Cardiac fibroblast (primary cell): ENCODE results near the gene ARRDC5.
"Not testable (repeated sequence)": the region's sequence is repeated elsewhere in the genome, so short reads cannot be mapped to it uniquely, and the experiment has no call there.

Experiments
- DNase-seq, 2 donors: peaks; one replicate each; pipeline versions ENCODE4 v3.0.0 to v3.0.0-alpha.2; 2010; ENCODE audit warnings: low read depth in 2 of 2
- H3K4me3 ChIP-seq, 2 donors: replicated peaks in 1 of 2; 1 replicate in 1 of 2; 2 replicates in 1 of 2; pipeline ENCODE4 v1.5.1; 2011; ENCODE audit warnings: low read depth in 2 of 2, low read length in 2 of 2, mild to moderate bottlenecking in 2 of 2, moderate library complexity in 1 of 2
- TF ChIP-seq, protein P1 (sequence below): IDR thresholded peaks from one replicate; pipeline ENCODE4 v1.5.1; 2011; ENCODE audit warnings: low read depth, mild to moderate bottlenecking, low read length, inconsistent platforms

The ARRDC5 gene

GRCh38 chr19:4904481-4904880 is 1.8 kb upstream of the ARRDC5 start:
- no peak overlapping the region for H3K4me3 ChIP-seq
- no peak for DNase-seq
- TF ChIP-seq, protein P1, sequence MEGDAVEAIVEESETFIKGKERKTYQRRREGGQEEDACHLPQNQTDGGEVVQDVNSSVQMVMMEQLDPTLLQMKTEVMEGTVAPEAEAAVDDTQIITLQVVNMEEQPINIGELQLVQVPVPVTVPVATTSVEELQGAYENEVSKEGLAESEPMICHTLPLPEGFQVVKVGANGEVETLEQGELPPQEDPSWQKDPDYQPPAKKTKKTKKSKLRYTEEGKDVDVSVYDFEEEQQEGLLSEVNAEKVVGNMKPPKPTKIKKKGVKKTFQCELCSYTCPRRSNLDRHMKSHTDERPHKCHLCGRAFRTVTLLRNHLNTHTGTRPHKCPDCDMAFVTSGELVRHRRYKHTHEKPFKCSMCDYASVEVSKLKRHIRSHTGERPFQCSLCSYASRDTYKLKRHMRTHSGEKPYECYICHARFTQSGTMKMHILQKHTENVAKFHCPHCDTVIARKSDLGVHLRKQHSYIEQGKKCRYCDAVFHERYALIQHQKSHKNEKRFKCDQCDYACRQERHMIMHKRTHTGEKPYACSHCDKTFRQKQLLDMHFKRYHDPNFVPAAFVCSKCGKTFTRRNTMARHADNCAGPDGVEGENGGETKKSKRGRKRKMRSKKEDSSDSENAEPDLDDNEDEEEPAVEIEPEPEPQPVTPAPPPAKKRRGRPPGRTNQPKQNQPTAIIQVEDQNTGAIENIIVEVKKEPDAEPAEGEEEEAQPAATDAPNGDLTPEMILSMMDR: no peak

DNA sequence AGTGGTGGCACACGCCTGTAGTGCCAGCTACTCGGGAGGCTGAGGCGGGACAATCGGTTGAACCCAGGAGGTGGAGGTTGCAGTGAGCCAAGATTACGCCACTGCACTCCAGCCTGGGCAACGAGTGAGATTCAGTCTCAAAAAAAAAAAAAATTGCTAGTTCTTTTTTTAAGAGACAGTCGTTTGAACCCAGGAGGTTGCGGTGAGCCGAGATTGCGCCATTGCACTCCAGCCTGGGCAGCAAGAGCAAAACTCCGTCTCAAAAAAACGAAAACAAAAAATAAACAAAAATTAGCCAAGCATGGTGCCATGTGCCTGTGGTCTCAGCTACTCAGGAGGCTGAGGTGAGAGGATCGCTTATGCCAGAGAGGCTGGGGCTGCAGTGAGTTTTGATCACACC is 1.8 kb downstream of the ARRDC5 start:
- not testable (repeated sequence) for H3K4me3 ChIP-seq, DNase-seq

DNA sequence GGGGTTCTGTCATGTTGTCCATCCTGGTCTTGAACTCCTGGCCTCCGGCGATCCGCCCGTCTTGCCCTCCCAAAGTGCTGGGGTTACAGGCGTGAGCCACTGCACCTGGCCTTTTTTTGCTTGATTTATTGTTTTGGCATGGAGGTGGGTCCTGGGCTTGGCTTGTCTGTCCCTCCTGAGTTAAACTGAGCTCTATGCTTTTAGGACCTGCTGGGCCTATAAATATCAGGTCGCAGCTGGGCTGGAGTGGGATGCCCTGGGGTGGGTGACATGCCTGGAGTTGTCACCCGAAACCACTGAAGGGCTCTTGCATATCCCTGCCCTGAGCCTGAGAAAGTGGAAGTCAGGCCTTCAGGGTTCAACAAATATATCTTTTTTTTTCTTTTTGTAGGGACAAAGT is 5.5 kb downstream of the ARRDC5 start:
- TF ChIP-seq, protein P1: no peak
- H3K4me3 ChIP-seq: no peak overlapping the region
- DNase-seq: no peak

DNA sequence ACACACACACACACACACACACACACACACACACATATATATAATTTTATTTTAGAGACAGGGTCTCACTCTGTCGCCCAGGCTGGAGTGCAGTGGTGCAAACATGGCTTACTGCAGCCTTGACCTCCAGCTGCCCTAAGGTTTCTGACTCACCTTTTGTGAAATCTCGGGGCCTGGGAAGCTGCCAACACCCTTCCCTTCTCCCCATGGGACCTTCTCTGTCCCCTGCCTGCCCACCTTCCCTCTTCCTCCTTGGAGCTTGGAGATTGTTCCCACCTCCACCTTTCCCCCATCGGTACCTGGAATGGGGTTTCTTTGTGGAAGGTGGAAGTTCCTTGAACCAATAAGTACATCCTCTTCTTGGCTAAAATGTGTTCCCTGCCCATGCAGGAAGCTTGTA is 6.3 kb downstream of the ARRDC5 start:
- TF ChIP-seq, protein P1: no peak
- no peak overlapping the region for H3K4me3 ChIP-seq
- peak; percentile 27 to 71 for DNase-seq

DNA sequence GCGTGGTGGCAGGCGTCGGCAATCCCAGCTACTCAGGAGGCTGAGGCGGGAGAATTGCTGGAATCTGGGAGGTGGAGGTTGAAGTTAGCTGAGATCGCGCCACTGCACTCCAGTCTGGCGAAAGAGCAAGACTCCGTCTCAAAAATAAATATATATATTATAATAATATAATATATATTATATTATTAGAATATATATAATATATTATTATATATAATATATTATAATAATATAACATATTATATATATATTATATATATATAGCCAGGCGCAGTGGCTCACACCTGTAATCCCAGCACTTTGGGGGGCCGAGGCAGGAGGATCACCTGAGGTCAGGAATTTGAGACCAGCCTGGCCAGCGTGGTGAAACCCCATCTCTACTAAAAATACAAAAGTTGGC is 9.7 kb downstream of the ARRDC5 start:
- H3K4me3 ChIP-seq, DNase-seq: not testable (repeated sequence)

GRCh38 chr19:4891066-4891465 is 11.6 kb downstream of the ARRDC5 start:
- TF ChIP-seq, protein P1: no peak
- no peak overlapping the region for H3K4me3 ChIP-seq
- no peak for DNase-seq

DNA sequence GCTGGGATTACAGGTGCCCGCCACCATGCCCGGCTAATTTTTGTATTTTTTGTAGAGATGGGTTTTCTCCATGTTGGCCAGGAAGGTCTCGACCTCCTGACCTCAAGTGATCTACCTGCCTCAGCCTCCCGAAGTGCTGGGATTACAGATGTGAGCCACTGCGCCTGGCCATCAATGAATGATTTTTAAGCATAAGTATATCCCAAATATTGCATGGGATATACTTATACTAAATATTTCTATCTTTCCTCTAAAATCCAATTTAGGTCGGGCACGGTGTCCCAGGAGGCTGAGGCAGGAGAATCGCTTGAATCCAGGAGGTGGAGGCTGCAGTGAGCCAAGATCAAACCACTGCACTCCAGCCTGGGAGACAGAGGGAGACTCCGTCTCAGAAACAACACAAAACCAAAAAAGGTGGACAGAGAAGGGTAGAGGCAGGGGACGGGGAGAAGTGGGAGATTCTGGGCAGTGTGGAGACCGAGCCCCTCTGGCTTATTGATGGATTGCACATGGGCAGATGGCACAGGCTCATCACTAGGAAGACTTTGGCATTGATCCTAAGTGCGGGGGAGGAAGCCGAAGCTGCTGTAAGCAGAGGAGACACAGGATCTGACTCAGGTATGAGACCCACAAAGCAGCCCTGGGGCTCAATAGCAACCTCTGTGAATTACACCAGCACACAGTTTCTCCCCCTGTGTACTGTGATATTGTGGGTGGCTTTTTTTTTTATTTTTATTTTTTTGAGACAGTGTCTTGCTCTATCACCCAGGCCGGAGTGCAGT is 13.5 kb downstream of the ARRDC5 start:
- DNase-seq: peak; percentile 31 to 76
- TF ChIP-seq, protein P1: no peak

GRCh38 chr19:4887803-4888202 is 14.9 kb downstream of the ARRDC5 start:
- DNase-seq, H3K4me3 ChIP-seq: not testable (repeated sequence)

More for the DNA sequence above, 13.5 kb downstream of the ARRDC5 start:
- no peak overlapping the region for H3K4me3 ChIP-seq

GRCh38 chr19:4884993-4885392 is 17.7 kb downstream of the ARRDC5 start:
- not testable (repeated sequence) for H3K4me3 ChIP-seq, DNase-seq

DNA sequence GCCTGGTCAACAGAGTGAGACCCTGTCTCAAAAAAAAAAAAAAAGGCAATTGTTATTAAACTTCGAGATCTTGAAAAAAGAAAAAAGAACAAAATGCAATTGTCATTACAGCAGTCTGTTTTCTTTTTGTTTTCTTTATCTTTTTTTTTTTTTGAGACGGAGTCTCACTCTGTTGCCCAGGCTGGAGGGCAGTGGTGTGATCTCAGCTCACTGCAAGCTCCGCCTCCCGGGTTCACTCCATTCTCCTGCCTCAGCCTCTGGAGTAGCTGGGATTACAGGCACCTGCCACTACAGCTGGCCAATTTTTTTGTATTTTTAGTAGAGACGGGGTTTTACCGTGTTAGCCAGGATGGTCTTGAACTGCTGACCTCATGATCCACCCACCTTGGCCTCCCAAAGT is 19.8 kb downstream of the ARRDC5 start:
- not testable (repeated sequence) for H3K4me3 ChIP-seq

More for the DNA sequence above, 19.8 kb downstream of the ARRDC5 start:
- not testable (repeated sequence) for DNase-seq
